ENCODE data around the gene PLEKHG4B. TPM values are rescaled to one million over a fixed set of nuclear protein-coding genes. Genes with fewer than 3 reads are reported as not detected.
"Not testable (repeated sequence)": the region's sequence is repeated elsewhere in the genome, so short reads cannot be mapped to it uniquely, and the experiment has no call there.

The PLEKHG4B gene
- total and polyA plus RNA-seq, 4 donors = 4.2 to 18.2 (median 13.7) TPM

DNA sequence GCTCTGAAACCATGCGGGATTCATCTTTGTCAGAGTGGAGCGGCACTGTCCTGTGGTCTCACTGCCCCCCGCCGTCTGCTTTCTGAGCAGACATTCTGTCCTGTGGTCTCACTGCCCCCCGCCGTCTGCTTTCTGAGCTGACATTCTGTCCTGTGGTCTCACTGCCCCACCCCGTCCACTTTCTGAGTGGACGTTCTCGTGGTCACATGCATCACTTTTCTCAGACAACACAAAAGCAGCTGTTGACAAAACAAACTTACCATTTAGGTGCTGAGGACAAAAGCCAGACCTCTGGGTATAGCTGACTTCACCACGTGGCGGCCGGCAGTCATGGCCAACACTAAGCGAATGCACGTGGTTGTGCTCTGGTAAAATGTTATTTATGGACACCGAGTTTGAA, 102.1 kb downstream of the PLEKHG4B start:
- Histone ChIP-seq H3K36me3 (ENCODE audit: control insufficient read depth, insufficient read depth, low read length) (peaks cover 24% of the 10 kb centered on the region), H3K4me3 (ENCODE audit: low read depth, low read length) (no peak overlapping the region), H3K27me3 (ENCODE audit: control insufficient read depth, insufficient read depth, low read length) (no peaks in the 10 kb centered on the region), H3K27ac (ENCODE audit: low read depth, low read length) (no peak overlapping the region), H3K9me3 (ENCODE audit: control insufficient read depth, insufficient read depth, low read length) (no peaks in the 10 kb centered on the region), H3K4me1 (ENCODE audit: control insufficient read depth, insufficient read depth, low read length) (peaks cover 28% of the 10 kb centered on the region)
- 84% methylated on average over 9 of the region's 15 CpGs for WGBS (ENCODE audit: insufficient coverage)
- no peak for DNase-seq (ENCODE audit: low read depth in 4 of 6, low spot score in 6 of 6)

- 95% methylated on average over 36 of the region's 36 CpGs for WGBS (ENCODE audit: insufficient coverage)
- H3K27ac ChIP-seq (ENCODE audit: low read depth, low read length) = no peak overlapping the region
- H3K36me3 ChIP-seq (ENCODE audit: control insufficient read depth, insufficient read depth, low read length) = peaks cover 30% of the 10 kb centered on the region
- H3K27me3 ChIP-seq (ENCODE audit: control insufficient read depth, insufficient read depth, low read length) = no peaks in the 10 kb centered on the region
- peaks cover 28% of the 10 kb centered on the region for H3K4me1 ChIP-seq (ENCODE audit: control insufficient read depth, insufficient read depth, low read length)
- H3K9me3 ChIP-seq (ENCODE audit: control insufficient read depth, insufficient read depth, low read length) = no peaks in the 10 kb centered on the region
- no peak overlapping the region for H3K4me3 ChIP-seq (ENCODE audit: low read depth, low read length)
- DNase-seq (ENCODE audit: low read depth in 4 of 6, low spot score in 6 of 6) = no peak
These were observed 102.7 kb downstream of the PLEKHG4B start for GRCh38 chr5:194603-195209.

DNA sequence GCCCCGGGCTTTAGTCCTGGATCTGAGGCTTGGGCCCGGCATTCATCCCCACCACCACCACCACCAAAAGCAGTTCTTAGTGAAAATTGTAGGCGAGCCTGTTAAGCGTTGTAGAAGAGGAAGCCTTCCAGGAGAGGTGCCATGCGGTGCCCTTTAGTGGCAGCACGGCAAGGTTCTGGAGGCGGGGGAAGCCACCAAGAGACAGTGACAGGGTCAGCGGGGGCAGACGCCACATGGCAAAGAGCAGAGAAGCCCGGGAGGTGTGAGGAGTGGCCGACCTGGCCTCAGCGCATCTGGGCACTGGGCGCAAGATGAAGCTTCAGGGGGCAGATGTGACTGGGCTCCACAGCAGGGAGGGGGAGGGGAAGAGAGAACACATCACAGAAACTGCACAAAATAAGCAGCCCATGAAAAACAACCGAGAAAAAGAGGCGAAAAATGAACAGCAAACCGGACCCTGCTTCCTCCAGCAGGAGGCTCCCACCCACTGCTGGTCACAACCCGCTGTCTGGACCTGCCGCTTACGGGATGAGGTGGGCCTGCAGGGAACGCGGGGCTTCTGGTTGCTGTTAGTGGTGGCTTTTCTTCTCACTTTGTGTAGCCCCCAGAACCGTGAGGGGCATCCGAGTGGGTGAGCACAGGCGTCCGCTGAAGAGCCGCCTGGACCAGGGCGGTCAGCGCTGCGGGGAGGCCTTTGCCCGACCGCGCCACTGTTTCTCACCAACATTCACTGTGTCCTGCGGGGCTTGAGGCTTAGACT, 103.6 kb downstream of the PLEKHG4B start:
- Histone ChIP-seq H3K27me3 (ENCODE audit: control insufficient read depth, insufficient read depth, low read length) (no peaks in the 10 kb centered on the region), H3K36me3 (ENCODE audit: control insufficient read depth, insufficient read depth, low read length) (peaks cover 36% of the 10 kb centered on the region), H3K4me3 (ENCODE audit: low read depth, low read length) (no peak overlapping the region), H3K27ac (ENCODE audit: low read depth, low read length) (no peak overlapping the region), H3K4me1 (ENCODE audit: control insufficient read depth, insufficient read depth, low read length) (peaks cover 27% of the 10 kb centered on the region), H3K9me3 (ENCODE audit: control insufficient read depth, insufficient read depth, low read length) (no peaks in the 10 kb centered on the region)
- WGBS (ENCODE audit: insufficient coverage) = 83% methylated on average over 28 of the region's 33 CpGs
- DNase-seq (ENCODE audit: low read depth in 4 of 6, low spot score in 6 of 6) = no peak

- H3K4me1 ChIP-seq (ENCODE audit: control insufficient read depth, insufficient read depth, low read length) = peaks cover 19% of the 10 kb centered on the region
- H3K4me3 ChIP-seq (ENCODE audit: low read depth, low read length) = no peak overlapping the region
- no peaks in the 10 kb centered on the region for H3K27me3 ChIP-seq (ENCODE audit: control insufficient read depth, insufficient read depth, low read length)
- no peaks in the 10 kb centered on the region for H3K9me3 ChIP-seq (ENCODE audit: control insufficient read depth, insufficient read depth, low read length)
- peaks cover 40% of the 10 kb centered on the region for H3K36me3 ChIP-seq (ENCODE audit: control insufficient read depth, insufficient read depth, low read length)
- WGBS (ENCODE audit: insufficient coverage) = 83% methylated on average over 4 of the region's 10 CpGs
- no peak for DNase-seq (ENCODE audit: low read depth in 4 of 6, low spot score in 6 of 6)
- no peak overlapping the region for H3K27ac ChIP-seq (ENCODE audit: low read depth, low read length)
These were observed 104.4 kb downstream of the PLEKHG4B start for GRCh38 chr5:196350-196749.

DNA sequence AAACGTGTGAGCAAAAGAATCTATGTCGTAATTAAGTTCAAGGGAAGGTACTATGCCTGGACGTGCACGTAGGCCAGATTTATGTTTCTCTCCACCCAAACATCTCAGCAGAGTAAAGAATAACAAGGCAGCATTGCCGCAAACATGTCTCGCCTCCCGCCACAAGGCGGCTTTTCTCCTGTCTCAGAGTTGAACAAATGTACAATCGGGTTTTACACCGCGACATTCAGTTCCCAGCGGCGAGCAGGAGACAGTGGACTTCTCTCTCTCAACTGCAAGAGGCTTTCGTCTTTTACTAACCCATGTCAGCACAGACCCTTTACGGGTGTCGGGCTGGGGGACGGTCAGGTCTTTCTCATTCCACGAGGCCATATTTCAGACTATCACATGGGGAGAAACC, 105.1 kb downstream of the PLEKHG4B start:
- WGBS (ENCODE audit: insufficient coverage) = 14% methylated on average over 14 of the region's 18 CpGs
- not testable (repeated sequence) for H3K4me3 ChIP-seq (ENCODE audit: low read depth, low read length); H3K9me3 ChIP-seq (ENCODE audit: control insufficient read depth, insufficient read depth, low read length); H3K27ac ChIP-seq (ENCODE audit: low read depth, low read length); H3K27me3 ChIP-seq (ENCODE audit: control insufficient read depth, insufficient read depth, low read length)
- peaks cover 16% of the 10 kb centered on the region for H3K4me1 ChIP-seq (ENCODE audit: control insufficient read depth, insufficient read depth, low read length)
- DNase-seq (ENCODE audit: low read depth in 4 of 6, low spot score in 6 of 6) = peak in 3 of 6 donors; percentile 44 to 89 (median 55)
- peaks cover 38% of the 10 kb centered on the region for H3K36me3 ChIP-seq (ENCODE audit: control insufficient read depth, insufficient read depth, low read length)

GRCh38 chr5:197892-198489, 106.0 kb downstream of the PLEKHG4B start:
- H3K27ac ChIP-seq (ENCODE audit: low read depth, low read length) = no peak overlapping the region
- no peaks in the 10 kb centered on the region for H3K27me3 ChIP-seq (ENCODE audit: control insufficient read depth, insufficient read depth, low read length)
- no peak for DNase-seq (ENCODE audit: low read depth in 4 of 6, low spot score in 6 of 6)
- H3K36me3 ChIP-seq (ENCODE audit: control insufficient read depth, insufficient read depth, low read length) = peaks cover 41% of the 10 kb centered on the region
- H3K4me1 ChIP-seq (ENCODE audit: control insufficient read depth, insufficient read depth, low read length) = peaks cover 16% of the 10 kb centered on the region
- 73% methylated on average over 7 of the region's 12 CpGs for WGBS (ENCODE audit: insufficient coverage)
- H3K4me3 ChIP-seq (ENCODE audit: low read depth, low read length) = no peak overlapping the region
- H3K9me3 ChIP-seq (ENCODE audit: control insufficient read depth, insufficient read depth, low read length) = no peaks in the 10 kb centered on the region

DNA sequence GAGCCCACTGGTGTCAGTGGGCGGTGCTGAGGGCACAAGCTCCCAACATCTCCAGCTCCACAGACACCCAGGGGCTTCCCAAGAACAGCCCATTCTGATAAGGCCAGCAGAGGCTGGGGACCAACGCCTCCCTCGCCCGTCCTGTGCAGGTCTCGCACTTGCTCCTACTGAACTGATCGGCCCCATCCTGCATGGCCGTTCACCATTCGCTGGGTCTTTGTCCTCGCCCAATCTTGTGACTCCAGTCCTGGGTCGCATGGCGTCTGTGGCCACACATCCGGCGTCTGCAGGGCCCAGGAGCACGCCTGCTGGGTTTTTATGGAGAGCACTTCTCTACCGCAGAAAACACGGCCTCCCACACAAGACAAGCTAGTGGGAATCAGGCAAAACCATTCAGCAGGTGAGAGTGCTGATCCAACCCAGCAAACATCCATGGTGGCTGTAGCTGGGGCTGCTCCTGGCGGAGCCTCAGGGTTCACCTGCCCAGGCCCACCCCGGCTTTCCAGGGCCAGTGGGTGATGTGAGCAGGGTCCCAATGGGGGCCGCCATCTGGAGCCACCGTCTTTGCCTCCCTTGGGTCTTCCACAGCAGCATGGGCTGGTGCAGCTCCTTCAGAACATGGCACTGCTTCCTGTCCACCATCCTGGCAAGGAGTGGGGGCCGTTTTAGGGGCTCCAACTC, 106.7 kb downstream of the PLEKHG4B start:
- H3K36me3 ChIP-seq (ENCODE audit: control insufficient read depth, insufficient read depth, low read length) = peaks cover 47% of the 10 kb centered on the region
- peaks cover 16% of the 10 kb centered on the region for H3K4me1 ChIP-seq (ENCODE audit: control insufficient read depth, insufficient read depth, low read length)
- no peak overlapping the region for H3K4me3 ChIP-seq (ENCODE audit: low read depth, low read length)
- DNase-seq (ENCODE audit: low read depth in 4 of 6, low spot score in 6 of 6) = no peak
- 96% methylated on average over 21 of the region's 21 CpGs for whole genome bisulfite sequencing (ENCODE audit: insufficient coverage)
- no peaks in the 10 kb centered on the region for H3K9me3 ChIP-seq (ENCODE audit: control insufficient read depth, insufficient read depth, low read length)
- no peak overlapping the region for H3K27ac ChIP-seq (ENCODE audit: low read depth, low read length)
- H3K27me3 ChIP-seq (ENCODE audit: control insufficient read depth, insufficient read depth, low read length) = no peaks in the 10 kb centered on the region

DNA sequence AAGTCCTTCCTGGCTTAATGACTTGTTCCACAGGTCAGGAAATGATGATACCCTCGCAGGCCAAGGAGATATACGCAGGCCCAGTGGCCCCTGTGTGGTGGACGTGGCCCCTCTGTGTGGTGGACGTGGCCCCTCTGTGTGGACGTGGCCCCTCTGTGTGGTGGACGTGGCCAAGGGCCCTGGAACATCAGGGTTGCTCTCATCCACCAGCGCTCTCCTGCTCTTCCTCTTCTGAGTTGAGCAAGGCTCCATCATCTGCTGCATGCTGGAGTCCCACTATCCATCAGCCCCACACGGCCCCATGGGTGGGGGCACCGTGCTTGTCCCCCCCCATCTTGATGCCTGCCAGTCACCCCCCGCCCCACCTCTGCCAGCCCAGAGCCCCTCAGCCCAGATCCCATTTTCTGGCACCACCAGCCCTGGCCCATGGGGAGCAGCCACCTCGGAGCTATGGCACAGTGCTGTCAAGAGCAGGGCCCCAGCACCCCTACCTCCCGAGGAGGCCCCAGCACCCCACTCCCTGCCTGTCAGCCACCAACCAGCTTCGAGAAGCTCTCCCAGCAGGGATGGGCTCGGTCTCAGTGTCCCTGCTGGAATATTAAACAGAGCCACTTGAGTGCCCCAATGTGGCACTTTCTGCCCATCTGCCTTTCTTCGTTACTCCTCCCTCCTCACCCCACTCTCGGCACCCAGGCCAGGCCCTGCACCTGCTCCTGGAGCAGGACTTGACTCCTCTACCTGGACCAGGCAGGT, 107.4 kb downstream of the PLEKHG4B start:
- Histone ChIP-seq H3K27me3 (ENCODE audit: control insufficient read depth, insufficient read depth, low read length) (no peaks in the 10 kb centered on the region), H3K4me1 (ENCODE audit: control insufficient read depth, insufficient read depth, low read length) (peaks cover 16% of the 10 kb centered on the region), H3K4me3 (ENCODE audit: low read depth, low read length) (no peak overlapping the region), H3K9me3 (ENCODE audit: control insufficient read depth, insufficient read depth, low read length) (no peaks in the 10 kb centered on the region), H3K36me3 (ENCODE audit: control insufficient read depth, insufficient read depth, low read length) (peaks cover 54% of the 10 kb centered on the region), H3K27ac (ENCODE audit: low read depth, low read length) (no peak overlapping the region)
- no peak for DNase-seq (ENCODE audit: low read depth in 4 of 6, low spot score in 6 of 6)
- 89% methylated on average over 15 of the region's 16 CpGs for WGBS (ENCODE audit: insufficient coverage)

DNA sequence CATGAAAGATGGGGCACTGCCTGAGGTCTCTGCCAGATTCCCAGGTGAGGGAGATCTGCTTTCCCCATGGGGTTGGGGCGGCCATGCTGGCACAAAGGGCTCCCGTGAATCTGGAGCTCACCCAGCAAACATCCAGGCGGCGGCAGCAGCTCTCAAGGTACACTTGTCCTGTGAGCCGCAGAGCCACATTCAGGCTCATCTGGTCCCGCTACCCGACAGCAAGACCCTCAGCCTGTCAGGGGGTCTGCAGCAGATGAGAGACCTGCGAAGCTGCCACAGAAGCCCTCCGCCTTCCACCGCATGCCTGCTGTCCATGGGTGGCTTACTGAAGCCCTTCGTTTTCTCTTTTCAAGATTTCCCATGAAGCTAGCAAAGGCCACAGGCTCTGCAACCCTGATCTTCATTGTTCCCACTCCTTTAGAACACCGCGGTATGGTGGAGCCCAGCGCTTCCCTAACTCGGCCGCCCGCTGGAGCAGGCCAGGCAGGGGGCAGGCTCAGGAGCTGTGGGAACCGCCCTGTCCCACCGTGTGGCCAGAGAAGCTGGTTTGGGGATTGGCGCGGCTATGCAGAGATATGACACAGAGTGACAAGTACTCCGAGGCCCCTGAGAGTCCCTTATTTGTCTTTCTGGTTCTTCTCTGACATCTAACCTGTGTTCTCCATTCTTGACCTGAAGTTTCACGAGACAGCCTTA, 108.1 kb downstream of the PLEKHG4B start:
- no peak for DNase-seq (ENCODE audit: low read depth in 4 of 6, low spot score in 6 of 6)
- no peaks in the 10 kb centered on the region for H3K27me3 ChIP-seq (ENCODE audit: control insufficient read depth, insufficient read depth, low read length)
- no peak overlapping the region for H3K4me3 ChIP-seq (ENCODE audit: low read depth, low read length)
- H3K4me1 ChIP-seq (ENCODE audit: control insufficient read depth, insufficient read depth, low read length) = peaks cover 16% of the 10 kb centered on the region
- H3K36me3 ChIP-seq (ENCODE audit: control insufficient read depth, insufficient read depth, low read length) = peaks cover 51% of the 10 kb centered on the region
- no peaks in the 10 kb centered on the region for H3K9me3 ChIP-seq (ENCODE audit: control insufficient read depth, insufficient read depth, low read length)
- H3K27ac ChIP-seq (ENCODE audit: low read depth, low read length) = no peak overlapping the region
- 65% methylated on average over 23 of the region's 23 CpGs for WGBS (ENCODE audit: insufficient coverage)
